ENCODE data around the gene LMF2.
"Not testable (repeated sequence)": the region's sequence is repeated elsewhere in the genome, so short reads cannot be mapped to it uniquely, and the experiment has no call there.

LMF2 gene

DNA sequence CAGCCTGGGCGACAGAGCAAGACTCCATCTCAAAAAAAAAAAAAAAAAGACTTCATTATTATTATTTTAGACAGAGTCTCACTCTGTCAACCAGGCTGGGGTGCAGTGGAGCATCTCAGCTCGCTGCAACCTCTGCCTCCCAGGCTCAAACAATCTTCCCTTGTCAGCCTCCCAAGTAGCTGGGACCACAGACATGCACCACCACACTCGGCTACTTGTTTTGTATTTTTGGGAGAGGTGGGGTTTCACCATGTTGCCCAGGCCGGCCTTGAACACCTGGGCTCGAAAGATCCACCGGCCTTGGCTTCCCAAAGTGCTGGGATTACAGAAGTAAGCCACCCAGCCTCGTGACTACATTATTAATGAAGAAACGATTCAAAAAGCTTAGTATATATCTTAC lies 27.6 kb upstream of the LMF2 start:
- no peak for DNase-seq (ENCODE audit: low spot score)

DNA sequence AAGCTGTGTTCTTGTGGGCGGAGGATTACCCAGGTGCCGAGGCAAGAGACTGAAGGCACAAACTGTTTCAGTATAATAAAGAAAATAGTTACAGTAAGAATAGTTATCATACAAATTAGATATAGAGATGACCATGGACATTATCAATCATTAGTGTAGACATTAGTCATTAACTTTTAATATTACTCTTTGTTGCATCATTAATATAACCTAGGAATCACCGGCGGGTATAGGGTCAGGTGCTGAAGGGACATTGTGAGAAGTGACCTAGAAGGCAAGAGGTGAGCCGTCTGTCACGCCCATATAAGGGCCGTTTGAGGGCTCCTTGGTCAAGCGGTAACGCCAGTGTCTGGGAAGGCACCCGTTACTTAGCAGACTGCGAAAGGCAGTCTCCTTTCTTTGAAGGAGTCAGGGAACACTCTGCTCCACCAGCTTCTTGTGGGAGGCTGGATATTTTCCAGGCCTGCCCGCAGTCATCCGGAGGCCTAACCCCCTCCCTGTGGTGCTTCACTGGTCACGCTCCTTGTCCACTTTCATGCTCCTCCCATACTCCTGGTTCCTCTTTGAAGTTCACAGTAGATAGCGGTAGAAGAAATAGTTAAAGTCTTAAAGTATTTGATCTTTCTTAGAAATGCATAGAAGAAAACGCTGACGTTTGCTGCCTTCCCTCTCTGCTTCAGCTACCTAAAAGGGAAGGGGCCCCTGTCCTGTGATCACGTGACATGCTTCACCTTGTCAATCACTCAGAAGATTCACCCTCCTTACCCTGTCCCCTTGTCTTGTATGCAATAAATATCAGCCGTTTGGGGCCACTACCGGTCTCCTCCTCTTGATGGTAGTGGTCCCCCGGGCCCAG lies 26.6 kb upstream of the LMF2 start:
- DNase-seq (ENCODE audit: low spot score) = not testable (repeated sequence)

DNA sequence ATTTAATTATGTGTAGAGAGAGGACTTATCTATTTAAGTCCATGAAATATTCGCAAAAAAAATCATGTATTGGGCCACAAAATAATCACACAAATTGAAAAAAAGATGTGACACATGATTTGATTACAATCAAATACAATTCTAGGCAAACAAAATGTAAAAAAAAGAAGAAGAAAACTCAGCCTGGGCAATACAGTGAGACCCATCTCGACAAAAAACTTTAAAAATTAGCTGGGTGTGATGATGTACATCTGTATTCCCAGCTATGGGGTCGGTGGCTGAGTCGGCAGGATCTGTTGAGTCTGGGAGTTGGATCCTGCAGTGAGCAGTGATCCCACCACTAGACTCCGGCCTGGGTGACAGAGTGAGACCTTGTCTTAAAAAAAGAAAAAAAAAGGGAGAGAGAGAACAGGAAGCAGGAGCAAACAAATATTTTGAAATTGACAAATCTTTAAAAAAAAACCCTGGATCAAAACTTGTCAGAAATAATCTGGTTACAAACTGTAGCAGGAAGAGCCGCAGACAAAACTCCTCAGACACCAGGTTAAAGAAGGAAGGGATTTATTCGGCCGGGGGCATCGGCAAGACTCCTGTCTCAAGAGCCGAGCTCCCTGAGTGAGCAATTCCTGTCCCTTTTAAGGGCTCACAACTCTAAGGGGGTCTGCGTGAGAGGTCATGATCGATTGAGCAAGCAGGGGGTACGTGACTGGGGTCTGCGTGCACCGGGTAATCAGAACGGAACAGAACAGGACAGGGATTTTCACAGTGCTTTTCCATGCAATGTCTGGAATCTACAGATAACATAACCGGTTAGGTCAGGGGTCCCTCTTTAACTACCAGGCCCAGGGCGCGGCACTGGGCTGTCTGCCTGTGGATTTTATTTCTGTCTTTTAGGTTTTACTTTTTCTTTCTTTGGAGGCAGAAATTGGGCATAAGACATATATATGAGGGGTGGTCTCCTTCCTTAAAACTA lies 25.6 kb upstream of the LMF2 start:
- DNase-seq (ENCODE audit: low spot score) = no peak

DNA sequence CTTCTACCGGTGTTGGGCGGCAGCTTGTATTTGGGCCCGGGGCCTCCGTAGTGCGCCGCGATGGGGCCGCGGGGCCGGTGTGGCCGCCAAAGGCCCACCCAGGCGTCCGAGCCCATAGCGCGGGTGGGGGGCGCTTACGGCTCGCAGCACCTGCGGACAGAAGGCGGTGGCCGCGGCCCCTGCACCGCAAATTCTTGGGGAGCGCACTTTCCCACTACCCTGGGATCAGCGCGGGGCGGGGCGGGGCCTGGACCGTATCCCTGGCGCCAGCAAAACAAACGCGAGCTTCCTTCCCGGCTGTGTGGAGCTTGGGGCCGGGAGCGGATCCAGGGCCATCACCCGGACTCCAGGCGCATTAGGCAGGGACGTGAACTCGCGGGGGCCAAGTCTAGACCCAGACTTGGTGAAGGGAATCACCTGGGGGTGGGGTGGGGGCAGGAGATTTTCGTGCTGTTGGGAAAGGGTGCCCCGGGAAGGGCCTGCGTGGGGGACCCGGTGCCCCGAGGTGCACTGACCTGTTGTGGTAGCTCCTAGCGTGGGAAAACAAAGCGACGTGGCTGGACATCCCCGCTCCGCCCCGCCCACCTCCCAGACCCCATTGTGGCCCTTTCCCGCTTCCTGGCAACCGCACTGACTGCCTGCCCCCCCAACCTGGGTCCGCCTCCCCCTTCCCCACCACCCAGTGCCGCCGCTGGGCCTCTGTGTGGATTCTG lies 24.6 kb upstream of the LMF2 start:
- no peak for DNase-seq (ENCODE audit: low spot score)

DNA sequence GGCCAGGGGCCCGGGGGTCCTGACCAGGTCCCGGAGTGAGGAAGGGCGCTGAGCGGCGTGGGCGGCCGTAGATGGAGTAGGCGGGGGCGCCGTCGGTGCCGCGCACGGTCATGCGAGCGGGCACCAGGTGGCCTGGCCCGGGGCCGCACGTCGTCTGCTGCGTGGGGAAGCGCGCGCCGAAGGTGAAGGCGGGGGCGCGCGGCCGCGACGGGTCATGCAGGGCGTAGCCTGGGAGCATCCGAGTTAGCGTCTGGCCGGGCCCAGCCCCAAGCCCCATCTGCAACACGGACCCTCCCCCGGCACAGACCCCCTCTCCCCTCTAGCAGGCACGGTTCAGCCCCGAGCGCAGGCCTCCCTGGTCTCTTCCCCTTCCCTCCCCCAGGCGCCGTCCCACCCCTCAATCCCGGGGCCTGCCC lies 24.1 kb upstream of the LMF2 start:
- no peak for DNase-seq (ENCODE audit: low spot score)

DNA sequence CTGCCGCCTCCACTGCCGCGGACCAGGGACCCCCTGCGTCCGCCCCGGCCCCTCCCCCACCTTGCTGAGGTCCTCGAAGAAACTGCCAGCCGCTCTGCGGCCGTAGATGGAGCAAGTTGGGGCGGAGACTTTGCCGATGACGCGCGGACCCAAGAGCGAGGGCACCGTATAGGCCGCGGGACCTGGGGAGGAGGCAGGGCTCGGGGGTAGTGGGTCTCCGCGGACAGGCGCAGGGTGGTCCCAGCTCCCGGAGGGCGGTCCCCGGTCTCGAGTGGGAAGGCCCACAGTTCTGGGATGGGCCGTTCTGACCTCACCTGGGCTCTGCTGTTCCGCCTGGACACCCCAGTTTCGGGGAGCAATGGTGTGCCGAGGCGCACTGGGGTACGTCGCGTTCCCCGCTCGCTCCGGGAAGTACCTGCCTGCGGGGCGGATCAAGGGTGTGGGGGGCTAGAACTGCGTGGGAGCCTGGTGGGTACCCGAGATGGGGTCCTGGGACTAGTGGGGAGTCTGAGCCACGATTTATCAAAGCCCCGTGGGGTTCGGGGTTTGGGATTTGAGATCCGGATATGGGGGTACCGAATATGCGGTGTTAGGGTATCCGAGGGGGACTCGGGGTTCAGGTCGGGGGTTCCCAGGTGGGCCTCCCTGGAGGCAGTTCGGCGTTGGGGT lies 23.5 kb upstream of the LMF2 start:
- peak; percentile 34 for DNase-seq (ENCODE audit: low spot score)

DNA sequence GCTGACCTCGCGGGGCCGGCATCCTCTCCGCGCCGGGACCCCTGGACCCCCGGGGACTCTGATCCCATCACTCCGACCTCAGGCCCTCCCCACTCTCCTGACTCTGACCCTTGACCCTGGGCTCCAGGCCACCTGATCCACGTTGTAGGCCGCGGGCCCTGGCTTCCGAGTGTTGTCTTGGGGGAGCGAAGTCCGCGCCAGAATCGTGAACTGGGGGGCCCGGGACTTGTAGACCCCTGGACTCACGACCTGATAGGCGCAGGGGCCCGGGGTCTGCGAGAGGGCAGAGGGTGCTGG lies 23.0 kb upstream of the LMF2 start:
- no peak for DNase-seq (ENCODE audit: low spot score)

DNA sequence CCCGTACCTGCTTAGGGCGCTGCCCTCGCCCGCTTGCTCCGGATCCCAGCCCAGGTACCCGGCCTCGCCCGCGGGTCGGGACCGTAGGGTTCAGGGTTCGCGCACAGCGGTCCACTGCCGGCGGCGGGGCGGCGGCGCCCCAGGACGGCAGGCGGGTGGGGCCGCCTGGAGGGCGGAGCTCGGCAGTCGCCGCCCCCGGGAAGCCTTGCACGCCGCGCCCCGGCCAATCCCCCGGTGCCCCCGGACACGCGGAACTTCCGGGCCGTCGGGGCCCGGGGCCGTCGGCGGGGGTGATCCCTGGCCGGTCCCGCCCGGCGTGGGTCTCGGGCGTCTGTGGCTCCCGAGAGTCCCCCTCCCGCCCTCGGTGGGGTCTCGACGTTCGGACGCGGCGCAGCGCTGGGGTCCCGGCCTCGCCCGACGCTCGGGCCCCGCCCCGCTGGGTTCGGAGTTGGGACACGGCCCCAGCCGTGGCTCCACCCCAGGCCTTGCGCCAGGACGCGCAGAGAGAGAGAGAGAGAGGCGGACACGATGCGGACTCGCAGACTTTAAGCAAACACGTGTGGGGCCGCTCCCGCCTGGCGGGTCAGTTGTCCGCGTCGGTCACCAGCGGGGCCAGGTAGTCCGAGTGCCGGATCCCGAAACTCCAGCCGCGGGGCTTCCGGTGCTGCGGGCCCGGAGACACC lies 22.5 kb upstream of the LMF2 start, which contains the start of gene TYMP:
Gene TYMP, minus strand, starts transcription at position 116 of the 683 bp plus-strand sequence. CDS start 303 bp downstream, outside the sequence.
- peak; percentile 40 for DNase-seq (ENCODE audit: low spot score)

DNA sequence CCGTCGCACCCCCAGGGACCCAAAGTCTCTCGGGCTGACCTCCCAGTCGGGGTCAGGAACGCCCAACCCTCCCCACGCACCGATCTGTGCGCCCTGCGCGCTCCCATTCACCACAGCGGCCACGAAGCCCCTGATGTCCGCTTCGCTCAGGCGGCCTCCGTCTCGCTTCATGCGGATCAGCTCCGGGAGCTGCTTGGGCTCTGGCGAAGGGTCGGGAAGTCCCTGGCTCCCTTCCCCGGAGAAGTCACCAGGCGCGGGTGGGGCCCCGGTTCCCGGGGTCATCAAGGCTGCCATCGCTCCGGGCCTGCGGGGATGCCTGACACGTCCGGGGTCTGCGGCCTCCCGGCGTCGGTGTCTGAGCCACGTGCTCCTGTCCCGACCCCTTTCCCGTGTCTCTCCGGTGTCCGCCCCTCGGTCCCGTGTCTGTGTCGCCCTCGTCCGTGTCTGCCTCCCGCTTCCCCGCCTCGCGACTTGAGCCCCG lies 22.0 kb upstream of the LMF2 start:
- no peak for DNase-seq (ENCODE audit: low spot score)

DNA sequence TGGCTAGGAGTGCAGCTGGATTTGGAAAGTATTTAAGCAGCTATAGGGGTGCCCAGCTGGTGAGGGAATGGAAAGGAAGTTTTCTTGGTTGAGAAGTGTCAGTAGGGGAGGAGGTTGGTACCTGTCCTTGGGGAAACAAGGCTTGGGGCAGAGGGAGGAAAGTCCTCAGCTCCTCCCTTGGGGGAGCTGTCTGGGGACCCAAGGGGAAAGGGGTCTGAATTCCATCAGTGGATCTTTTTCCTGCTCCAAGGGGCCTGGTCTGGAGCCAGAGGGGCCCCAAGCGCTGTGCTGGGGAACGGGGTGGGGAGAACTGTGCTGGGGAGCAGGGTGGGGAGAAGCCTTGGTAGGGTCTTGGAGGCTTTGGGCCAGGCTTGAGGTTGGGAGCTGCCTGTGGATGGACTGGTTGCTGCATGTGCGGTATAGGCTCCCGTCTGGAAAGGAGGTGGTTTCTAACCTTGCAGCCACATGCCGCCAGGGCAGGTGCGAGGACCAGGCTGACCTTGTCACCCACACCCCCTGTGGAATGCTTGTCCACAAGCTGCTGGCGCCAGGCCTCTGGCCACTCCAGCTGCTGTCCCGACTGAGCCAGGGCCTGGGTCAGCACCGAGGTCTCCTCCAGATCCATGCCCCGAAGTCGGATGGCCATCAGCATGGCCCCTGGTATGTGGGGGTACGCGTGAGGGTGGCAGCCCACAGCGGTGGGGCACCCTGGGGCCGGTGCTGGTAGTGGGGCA lies 21.3 kb upstream of the LMF2 start:
- no peak for DNase-seq (ENCODE audit: low spot score)

DNA sequence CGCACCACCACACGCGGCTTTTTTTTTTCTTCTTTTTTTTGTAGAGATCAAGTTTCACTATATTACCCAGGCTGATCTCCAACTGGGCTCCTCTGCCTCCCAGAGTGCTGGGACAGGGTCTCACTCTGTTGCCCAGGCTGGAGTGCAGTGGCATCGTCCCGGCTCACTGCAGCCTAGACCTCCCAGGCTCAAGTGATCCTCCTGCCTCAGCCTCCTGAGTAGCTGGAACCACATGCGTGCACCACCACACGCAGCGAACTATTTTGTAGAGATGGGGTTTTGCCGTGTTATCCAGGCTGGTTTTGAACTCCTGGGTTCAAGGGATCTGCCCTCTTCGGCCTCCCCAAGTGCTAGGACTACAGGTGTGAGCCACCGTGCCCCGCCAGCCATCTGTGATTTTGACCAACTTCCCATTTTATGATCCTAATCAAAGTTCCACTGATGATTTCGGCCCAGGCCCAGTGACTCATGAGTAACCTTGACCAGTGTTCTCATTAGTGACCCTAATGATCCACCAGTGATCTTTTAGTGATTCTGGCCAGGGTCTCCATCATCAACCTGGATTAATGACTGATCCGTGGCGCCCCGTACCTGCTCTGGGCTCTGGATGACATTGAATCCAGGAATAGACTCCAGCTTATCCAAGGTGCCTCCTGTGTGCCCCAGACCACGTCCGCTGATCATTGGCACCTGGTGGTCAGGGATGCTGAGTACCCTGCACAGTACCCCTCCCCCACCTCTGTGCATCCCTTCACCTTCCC lies 20.6 kb upstream of the LMF2 start:
- DNase-seq (ENCODE audit: low spot score) = no peak

DNA sequence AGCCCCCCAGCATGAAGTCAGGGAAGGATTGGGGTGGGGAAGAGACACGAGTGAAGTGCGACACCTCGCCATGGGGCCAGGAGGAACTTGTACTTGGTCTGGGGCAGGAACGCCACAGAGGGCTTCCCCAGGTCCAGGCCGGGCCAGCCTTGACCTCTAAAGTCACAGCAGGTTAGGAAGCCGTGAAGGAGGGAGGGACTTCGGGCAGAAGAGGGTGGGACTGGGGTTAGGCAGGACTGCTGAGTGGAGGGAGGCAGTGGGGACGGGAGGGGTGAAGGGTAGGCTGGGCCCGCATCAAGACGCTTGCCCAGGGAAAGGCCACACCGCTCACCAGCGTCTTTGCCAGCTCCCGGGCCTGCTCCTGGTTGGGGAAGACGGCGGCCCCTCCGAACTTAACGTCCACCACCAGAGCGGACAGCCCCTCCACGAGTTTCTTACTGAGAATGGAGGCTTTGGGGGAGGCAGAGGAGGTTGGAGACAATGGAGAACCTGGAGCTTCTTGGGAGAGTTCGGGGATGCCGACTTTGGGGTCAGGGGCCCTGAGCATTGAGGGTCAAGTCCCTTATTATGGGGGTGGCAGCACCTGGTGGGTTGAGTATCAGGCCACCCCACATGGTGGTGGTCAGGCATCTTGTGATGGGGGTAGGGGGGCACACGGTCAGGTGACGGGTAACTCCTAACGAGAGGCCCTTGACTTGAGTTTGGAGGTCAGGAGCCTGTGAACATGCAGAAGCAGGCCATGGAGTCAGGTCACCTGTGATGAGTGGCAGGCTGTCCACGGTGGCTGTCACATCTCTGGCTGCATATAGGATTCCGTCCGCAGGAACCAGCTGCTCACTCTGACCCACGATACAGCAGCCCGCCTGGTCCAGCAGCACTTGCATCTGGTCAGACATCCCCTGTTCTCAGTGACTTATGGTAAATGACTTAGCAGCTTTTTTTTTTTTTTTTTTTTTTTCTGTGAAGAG lies 19.6 kb upstream of the LMF2 start:
- no peak for DNase-seq (ENCODE audit: low spot score)

DNA sequence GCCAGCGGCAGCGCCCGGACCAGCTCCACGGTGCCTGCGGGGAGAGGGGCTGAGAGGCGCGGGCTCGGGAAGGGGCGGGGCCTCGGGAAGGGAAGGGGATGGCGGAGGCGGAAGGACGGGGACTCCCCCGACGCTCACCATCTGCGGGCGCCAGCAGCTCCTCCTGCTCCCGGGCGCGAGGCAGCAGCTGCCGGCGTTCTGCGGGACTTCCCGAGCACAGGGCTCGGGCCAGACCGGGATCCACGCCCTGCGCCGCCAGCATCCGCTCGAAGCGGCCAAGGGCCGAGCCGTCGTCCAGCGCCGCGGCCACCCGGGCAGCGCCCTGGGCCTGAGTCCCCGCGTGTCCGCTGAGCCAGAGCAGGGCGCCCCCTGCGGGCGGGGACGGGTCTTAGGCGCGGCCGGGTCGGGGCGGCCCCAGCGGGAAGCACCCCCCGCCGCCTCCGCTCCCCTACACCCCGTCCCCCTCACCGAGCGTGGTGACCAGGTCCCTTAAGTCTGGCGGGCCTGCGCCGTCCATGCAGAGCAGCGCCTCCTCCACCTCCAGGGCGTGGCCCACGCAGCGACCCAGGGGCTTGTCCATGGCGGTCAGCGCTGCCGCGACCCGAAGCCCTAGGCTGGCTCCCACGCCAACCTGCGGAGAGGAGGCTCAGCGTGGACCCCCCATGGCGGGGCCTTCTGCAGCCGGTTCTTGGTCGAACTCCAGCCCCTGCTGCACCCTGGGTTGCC lies 18.8 kb upstream of the LMF2 start:
- peak; percentile 50 for DNase-seq (ENCODE audit: low spot score)

DNA sequence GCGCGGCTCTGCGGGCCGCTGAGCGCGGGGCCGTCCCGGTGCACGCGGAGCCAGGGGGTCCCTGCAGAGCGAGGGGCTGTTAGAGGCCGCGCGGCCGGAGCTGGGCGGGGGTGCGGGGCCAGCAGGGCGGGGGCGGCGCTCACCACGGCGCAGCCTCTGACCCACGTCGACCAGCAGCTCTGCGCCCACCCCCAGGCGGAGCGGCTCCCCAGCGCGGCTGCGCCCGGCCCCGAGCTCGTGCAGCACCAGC lies 18.3 kb upstream of the LMF2 start:
- no peak for DNase-seq (ENCODE audit: low spot score)

DNA sequence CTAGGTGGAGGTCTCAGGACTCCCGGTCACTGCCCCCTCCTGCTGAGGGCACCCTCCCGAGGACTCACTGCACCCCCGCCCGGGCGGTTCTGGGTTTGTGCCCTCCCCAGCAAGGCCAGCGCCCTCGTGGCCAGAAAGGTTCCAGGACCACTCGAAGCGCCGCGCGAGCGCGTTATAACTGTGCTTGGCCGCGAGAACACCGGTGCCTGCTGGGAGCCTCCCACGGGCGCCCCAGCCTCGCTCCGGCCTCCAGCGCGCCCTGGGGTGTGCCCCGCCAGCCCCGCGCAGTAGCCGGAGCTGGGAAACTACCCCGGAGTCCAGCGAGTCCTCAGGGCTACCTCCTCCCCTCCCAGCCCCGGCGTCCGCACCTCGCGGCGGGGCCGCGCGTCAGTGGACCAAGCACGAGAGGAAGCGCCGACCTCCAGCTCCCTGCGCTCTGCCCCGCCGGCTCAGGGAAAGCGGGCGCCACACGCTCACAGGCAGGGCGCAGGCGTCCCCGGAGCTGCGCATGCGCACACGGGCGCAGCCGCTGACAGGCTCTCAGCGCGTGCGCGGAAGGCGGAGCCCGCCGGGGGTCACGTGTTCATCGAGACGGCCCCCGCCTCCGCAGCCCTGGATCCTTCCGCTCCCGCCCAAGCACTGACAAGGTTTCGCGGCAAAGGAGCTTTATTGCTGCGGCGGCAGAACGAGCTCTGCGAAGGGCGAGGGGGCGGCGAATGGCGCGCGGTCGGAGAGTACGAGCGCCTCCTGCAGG lies 17.8 kb upstream of the LMF2 start, which contains the start of gene SCO2:
Gene SCO2, minus strand, starts transcription at position 495 of the 754 bp plus-strand sequence. CDS start 1,187 bp downstream, outside the sequence.
- peak; percentile 97 for DNase-seq (ENCODE audit: low spot score)

DNA sequence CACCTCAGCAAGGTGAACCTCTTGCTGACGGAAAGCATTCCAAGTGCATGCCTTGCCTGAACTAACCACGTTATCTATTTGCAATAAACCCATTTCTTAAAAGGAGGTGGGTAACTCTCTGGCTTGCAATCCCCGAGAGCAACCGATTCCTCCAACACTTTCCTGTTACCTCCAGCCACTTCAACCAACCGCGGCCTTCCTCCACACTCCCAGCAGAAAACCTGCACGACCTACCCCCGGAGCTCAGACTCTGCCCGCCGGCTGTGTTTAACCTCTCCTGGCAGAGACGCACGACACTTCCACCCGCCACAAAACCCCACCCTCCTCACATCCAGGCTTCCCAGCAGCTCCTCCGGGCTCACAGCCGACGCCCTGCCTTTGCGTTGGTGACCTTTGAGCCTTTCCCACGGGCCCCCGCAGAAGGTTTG lies 17.2 kb upstream of the LMF2 start:
- no peak for DNase-seq (ENCODE audit: low spot score)
